CD4-positive, alpha-beta T cell treated with Interleukin-12 subunit alpha and Interleukin-12 subunit beta, for 1 hour (primary cell): Measurements from ENCODE around the gene TDP1.
"Not testable (repeated sequence)": the region's sequence is repeated elsewhere in the genome, so short reads cannot be mapped to it uniquely, and the experiment has no call there.

Experiments
- DNase-seq: peaks from one replicate; pipeline ENCODE4 v3.0.0-alpha.2; 2020

Gene TDP1

DNA sequence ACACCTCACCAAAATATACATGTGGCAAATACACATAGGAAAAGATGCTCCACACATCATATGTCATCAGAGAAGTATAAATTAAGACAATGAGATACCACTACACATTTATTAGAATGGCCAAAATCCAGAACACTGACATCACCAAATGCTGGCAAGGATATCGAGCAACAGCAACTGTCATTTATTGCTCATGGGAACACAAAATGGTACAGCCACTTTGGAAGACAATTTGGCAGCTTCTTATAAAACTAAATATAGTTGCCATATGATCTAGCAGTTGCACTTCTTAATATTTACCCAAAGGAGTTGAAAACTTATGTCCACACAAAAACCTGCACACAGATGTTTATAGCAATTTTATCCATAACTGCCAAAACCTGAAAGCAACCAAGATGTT, 99.1 kb downstream of the TDP1 start:
- DNase-seq: no peak

DNA sequence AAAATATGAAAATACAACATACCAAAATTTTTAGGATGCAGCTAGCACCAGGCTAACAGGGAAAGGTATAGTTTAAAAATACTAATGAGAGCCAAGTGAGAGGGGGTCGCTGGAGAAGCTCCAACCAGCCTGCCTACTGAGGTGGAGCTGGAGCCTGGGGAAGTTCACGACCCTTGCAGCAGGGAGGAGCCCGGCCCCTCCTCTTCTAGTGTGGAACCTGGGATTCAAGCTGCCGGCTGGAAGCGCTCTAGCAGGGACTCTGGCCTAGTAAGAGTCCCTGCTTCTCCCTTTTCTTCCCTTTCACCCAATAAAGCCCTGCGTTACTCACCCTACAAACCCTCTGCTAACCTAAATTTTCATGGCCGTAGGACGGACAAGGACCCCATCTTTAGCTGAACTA, 101.1 kb downstream of the TDP1 start:
- DNase-seq: no peak

DNA sequence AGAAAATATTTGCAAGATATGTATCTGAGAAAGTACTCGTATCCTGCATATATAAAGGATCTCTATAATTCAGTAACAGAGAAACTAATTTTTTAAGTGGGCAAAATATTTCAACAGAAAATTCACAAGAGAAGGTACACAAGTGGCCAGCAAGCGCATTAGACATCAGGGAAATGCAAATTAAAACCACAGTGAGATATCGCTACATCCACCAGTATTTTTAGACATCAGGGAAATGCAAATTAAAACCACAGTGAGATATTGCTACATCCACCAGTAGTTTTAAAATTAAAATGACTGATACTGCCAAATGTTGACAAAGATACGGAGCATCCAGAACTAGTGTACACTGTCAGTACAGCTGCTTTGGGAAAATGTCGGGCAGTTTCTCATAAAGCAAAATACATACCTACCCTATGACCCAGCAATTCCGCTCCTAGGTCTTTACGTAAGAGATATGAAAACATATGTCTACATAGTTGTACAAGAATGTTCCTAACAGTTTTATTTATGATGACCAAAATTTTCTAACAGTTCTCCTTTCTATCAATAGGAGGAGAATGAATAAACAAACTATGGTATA, 103.2 kb downstream of the TDP1 start:
- no peak for DNase-seq

DNA sequence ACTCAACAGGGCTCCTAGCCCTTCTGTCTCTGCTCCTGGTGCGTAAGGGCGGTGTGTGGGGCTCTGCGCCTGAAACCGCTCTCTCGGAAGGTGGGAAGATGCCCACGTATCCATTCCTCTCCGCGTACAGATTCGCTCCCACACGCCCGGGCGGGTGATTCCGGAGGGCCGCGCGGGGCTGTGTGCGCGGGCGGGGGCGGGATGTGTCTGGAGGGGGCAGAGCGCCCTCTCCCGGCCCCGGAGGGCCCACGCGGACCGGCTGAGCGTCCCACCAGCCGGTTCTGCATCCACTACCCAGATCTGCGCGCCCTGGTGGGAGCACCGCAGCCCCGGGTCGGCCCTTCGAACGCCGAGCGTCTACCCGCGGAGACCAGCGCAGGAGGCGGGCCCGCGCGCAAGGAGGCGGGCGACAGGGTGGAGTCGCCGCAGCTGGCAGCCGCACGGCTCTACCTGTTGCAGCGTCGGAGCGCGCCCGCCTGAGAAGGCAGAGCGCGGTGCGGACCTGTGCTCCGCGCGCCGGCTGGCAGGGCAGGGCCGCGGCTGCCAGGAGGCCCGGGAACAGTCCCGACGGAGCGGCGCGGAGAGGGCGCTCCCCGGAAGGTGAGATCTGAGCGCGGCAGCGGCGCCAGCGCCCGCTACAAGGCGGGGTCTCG, 104.7 kb downstream of the TDP1 start:
- peak; percentile 36 for DNase-seq

DNA sequence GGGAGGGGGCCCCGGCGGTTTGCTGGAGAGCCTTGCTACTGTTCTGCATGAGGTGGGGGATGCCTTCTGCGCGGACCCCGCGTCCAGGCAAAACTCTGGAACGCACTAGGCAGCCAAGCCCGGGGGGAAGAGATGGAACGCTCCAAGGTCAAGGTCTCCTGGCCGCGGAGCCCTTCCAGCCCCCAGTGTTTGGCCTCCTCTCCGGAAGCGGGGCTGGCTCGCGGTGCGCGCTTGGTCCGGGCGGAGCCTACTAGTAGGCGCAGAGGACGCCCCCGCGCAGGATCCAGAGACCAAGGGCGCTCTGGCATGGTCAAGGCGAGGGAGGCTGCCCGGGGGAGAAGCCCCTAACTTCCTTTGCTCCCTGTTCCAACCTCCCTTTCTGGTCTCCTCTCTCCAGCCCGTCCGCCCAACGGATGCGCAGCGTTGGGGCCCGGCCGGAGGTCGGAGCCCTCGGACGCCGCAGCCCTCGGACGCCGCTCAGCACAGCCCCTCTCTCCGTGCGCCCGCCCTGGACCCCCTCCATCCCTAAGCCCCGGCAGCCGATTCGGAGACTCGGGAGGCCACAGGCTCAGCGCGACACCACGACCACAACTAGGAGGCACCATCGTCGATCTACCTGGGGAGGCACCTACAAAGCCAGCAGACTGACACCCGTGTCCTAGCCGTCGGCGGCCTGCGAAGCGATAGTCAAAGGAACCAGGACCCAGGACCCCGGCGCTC, 105.4 kb downstream of the TDP1 start:
- DNase-seq: no peak

DNA sequence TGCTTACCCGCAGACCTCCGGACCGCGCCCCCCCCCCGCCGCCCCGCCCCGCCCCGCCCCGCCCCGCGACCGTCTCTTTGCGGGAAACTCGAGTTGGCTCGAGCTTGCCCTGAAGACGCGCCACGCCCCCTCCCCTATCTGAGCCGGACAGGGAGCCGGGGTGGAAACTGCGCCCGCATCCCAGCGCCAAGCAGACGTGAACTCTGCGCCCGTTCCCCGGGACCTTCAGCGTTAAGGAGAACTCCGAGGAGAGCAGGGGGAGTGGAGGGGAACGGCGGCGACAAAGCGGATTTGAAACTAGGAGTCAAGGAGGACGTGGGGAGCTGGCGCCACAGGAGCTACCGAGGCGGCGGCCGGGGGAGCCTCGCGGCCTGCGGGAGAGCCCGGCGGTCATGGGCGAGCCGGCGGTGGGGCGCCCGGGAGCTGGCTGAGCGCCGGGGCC, 106.0 kb downstream of the TDP1 start, which contains the start of gene KCNK13:
Gene KCNK13, plus strand, starts transcription at position 310 of the 442 bp plus-strand sequence. CDS start 212 bp downstream, outside the sequence.
- peak; percentile 9 for DNase-seq

DNA sequence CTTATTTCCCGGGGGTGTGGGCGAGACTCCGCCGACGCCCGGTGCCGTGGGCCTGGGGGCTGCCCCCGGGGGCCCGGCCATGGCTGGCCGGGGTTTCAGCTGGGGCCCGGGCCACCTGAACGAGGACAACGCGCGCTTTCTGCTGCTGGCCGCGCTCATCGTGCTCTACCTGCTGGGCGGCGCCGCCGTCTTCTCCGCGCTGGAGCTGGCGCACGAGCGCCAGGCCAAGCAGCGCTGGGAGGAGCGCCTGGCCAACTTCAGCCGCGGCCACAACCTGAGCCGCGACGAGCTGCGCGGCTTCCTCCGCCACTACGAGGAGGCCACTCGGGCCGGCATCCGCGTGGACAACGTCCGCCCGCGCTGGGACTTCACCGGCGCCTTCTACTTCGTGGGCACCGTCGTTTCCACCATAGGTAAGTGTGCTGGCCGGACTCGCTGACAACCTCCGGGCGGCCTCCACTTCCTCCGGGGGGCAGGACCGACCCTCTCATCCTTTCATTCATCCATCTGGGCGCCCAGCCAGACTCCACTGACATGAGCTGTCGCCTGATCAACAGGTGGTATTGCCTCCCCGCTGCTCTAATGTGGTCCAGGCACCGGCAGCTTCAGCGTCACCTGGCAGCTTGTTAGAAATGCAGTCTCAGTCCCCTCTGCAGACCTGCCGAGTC, 106.5 kb downstream of the TDP1 start:
- DNase-seq: no peak

DNA sequence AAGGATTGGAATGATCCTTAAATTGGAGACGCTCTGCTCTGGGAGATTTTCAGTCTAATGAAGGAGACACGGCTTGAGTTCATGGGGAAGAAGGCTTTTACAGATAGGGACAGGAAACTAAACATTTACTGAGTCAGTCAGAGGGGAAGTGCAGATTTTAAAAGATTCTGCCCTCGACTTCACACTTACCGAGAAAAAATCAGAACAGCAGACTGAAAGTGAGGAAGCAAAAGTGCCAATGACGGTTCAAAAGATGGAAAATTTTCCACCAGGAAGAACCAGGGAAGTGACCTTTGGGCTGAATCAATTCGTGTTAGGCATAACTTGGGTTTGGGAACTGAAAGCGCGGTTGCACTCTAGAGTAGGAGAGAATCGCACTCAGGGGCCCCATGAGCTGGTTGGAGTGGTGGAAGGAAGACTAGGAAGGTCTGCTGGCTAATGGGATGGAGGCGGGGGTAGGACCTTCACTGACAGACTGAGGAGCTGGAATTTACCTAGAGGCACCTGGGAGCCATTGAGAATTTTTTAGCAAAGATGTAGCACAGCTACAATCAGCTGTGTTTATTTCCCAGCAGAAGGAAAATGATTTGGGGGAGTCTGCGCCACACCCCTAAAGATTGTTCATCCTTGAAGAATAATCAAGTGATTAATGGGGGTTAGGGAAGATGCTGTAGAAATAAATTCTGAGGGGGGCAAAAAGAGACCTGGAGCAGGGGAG, 107.3 kb downstream of the TDP1 start:
- no peak for DNase-seq

DNA sequence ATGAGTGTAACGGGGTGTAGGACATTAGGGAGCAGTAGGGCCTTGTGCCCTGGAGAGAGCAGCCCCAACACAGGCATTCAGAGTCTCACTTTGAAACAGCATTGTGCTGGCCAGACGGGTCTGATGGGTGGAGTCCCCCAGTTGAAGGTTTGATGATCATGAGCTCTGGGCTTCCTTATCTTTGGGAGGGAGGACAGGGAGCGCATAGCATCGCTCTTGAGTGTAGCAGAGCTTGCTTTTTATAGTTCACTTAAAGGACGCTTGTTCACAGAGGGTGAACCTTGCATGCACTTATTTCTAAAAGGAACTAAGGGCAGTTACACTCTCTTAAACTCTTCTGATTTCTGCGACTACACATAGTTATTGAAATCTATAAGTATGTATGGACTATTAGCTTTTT, 116.6 kb downstream of the TDP1 start:
- DNase-seq: no peak

DNA sequence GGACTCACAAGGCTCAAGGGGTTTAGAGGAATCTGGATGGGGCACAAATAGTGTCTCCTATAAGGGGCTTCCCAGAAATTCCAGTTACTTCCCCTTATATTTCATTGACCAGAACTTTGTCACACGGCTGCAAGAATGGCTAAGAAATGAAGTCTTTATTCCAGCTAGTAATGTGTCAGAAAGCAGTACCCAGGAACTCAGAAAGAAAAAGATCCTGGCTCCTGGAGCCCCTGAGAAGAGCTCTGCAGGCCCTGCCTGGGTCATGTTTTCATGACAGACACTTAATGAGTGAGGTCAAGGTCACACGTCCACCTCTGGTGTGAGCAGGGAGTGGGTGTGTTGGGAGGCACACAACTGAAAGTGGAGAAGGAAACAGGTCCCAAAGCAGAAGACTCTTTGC, 123.8 kb downstream of the TDP1 start:
- DNase-seq: no peak

DNA sequence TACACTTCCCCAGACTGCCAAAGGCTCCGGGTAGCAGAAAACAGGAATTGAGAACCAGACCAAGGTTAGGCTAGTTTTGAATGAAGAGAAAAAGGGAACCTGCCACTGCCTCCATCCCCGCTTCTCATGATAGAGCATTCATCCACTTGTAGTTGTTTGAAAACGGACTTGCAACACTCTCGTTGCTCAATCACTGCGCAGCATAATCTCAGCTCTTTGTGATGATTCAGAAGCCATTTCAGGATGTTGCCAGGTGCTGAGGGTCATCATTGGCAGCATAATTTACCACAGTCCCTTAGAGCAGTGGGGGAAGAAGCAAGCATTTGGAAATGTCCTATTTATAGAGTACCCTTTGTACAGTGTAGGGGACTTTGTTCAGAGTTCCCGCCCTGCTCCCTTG, 131.7 kb downstream of the TDP1 start:
- peak; percentile 18 for DNase-seq

DNA sequence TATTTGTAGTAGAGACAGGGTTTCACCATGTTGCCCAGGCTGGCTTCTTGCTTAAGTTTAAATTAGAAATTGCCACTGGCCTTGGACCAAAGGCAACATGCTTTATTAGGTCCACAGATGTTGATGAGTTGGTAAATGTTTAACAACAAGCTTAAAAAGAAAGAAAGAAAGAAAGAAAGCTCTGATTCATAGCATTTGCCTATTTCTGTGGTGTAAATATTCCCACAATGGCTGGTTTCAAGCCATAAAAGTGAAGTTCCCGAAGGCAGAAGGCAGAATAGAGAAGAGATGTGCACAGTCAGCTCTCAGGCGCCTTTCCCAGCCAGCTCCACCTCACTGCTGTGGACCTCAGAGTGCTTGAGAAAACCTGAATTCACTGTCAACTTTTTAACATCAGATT, 132.4 kb downstream of the TDP1 start:
- DNase-seq: no peak

DNA sequence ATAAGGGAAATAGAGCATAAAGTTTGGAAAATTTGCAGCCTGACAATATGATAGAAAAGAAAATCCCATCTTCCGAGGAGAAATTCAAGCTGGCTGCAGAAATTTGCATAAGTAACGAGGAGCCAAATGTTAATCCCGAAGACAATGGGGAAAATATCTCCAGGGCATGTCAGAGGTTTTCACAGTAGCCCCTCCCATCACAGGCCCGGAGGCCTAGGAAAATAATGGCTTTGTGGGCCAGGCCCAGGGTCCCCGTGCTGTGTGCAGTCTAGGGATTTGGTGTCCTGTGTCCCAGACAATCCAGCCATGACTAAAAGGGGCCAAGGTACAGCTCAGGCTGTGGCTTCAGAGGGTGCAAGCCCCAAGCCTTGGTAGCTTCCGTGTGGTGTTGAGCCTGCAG, 133.8 kb downstream of the TDP1 start:
- DNase-seq: not testable (repeated sequence)

DNA sequence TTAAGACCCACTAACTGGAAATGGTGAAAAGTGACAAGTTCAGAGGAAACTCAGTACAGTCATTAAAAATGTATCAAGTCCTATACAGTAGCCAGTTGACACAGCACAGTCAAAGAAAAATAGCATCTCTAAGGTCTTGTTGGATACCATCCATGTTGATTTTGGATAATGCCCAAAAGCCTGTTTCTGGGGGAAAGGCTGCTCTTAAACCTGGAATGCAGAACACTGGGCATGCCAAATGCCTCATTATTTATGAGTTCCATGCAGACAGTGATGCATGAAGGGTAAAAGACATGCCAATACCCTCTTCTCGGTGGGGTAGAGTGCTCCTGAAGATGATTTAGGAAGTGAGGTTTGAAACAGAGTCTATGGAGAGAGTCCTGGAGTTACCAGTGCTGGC, 135.7 kb downstream of the TDP1 start:
- no peak for DNase-seq

DNA sequence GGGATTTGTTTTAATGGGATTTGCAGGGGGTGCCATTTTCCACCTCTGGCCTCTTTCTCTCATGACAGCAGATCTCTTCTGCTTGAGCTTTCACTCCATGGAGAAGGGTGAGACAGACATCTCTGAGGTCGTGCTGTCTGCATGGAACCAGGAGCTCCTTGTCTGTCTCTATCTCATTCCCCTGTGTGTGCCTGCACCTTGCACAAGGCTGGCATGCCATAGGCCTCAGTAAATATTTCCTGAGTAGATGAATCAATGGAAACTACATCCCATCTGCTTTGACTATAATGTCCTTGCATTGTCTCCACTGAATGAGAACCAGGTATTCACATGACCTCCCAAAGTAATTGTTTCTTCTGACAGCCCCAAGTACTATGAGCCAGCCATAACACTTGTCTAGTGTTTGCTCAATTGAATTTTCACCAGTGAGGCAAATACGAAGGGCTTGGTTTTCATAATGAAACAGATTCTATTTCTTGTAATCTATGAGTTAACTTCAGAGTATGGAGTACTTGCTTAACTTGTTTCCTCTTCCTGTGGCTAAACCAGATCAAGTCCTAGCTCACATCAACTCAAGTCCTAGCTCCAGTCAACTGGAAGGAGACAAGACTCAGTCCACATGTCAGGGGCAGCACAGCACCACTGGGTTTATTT, 138.3 kb downstream of the TDP1 start:
- no peak for DNase-seq
